Fibroblast of lung (primary cell): ENCODE data around the gene ICA1. TPM values are rescaled to one million over a fixed set of nuclear protein-coding genes. Genes with fewer than 3 reads are reported as not detected.
"Not testable (repeated sequence)": the region's sequence is repeated elsewhere in the genome, so short reads cannot be mapped to it uniquely, and the experiment has no call there.

Experiments used
- DNase-seq, 2 donors: peaks; one replicate each; pipeline versions ENCODE4 v3.0.0 to v3.0.0-alpha.2; 2010; ENCODE audit warnings: low read depth in 2 of 2
- H2AFZ ChIP-seq: 2 replicates; pipeline ENCODE4 v1.5.1; 2012; ENCODE audit warnings: low read length, control low read depth, inconsistent platforms
- H3K27ac ChIP-seq: 2 replicates; pipeline ENCODE4 v1.5.1; 2011; ENCODE audit warnings: low read length, control low read depth; ENCODE audit not compliant: insufficient read depth
- H3K27me3 ChIP-seq: 2 replicates; pipeline ENCODE4 v1.5.1; 2011; ENCODE audit warnings: mild to moderate bottlenecking, low read length; ENCODE audit not compliant: control insufficient read depth, insufficient read depth
- H3K36me3 ChIP-seq: 2 replicates; pipeline ENCODE4 v1.5.1; 2011; ENCODE audit warnings: low read length; ENCODE audit not compliant: control insufficient read depth, insufficient read depth
- H3K4me1 ChIP-seq: 2 replicates; pipeline ENCODE4 v1.5.1; 2011; ENCODE audit warnings: low read length; ENCODE audit not compliant: control insufficient read depth, insufficient read depth; ENCODE audit errors: extremely low read depth
- H3K4me2 ChIP-seq: 2 replicates; pipeline ENCODE4 v1.5.1; 2011; ENCODE audit warnings: low read length, control low read depth; ENCODE audit not compliant: insufficient read depth; ENCODE audit errors: extremely low read depth
- H3K4me3 ChIP-seq, 4 experiments: fragments of 200-600 bp in 1 of 4; sonication (generic) in 1 of 4; replicated peaks in 1 of 4; 2 replicates each; pipeline ENCODE4 v1.5.1; 2011 to 2016; ENCODE audit warnings: low read length in 4 of 4, low read depth in 3 of 4, mild to moderate bottlenecking in 3 of 4, control low read depth in 2 of 4, inconsistent platforms in 1 of 4, mixed read lengths in 1 of 4; ENCODE audit not compliant: insufficient read depth in 1 of 4; ENCODE audit errors: control extremely low read depth in 1 of 4
- H3K79me2 ChIP-seq: 2 replicates; pipeline ENCODE4 v1.5.1; 2012; ENCODE audit warnings: mild to moderate bottlenecking, low read length, inconsistent platforms; ENCODE audit not compliant: control insufficient read depth, insufficient read depth
- H3K9ac ChIP-seq: 2 replicates; pipeline ENCODE4 v1.5.1; 2011; ENCODE audit warnings: mild to moderate bottlenecking, low read length, control low read depth; ENCODE audit not compliant: insufficient read depth
- H3K9me3 ChIP-seq: 2 replicates; pipeline ENCODE4 v1.5.1; 2012; ENCODE audit warnings: low read depth, low read length; ENCODE audit not compliant: control insufficient read depth, insufficient read depth
- H4K20me1 ChIP-seq: 2 replicates; pipeline ENCODE4 v1.5.1; 2011; ENCODE audit warnings: low read length; ENCODE audit not compliant: control insufficient read depth, insufficient read depth; ENCODE audit errors: extremely low read depth
- CTCF ChIP-seq, 2 donors: IDR thresholded peaks in 1 of 2; conservative IDR thresholded peaks in 1 of 2; 1 replicate in 1 of 2; 2 replicates in 1 of 2; pipeline ENCODE4 v1.5.1; 2011 to 2012; ENCODE audit warnings: low read length in 2 of 2, control low read depth in 1 of 2, inconsistent platforms in 1 of 2, low read depth in 1 of 2, mild to moderate bottlenecking in 1 of 2
- EZH2 ChIP-seq: IDR thresholded peaks from 2 replicates; pipeline ENCODE4 v1.5.1; 2012; ENCODE audit warnings: low read length, control low read depth, mild to moderate bottlenecking; ENCODE audit errors: missing control alignments
- polyA plus RNA-seq, 2 donors: library from polyadenylated mRNA; depleted of rRNA in 1 of 2; stranded (reverse) in 1 of 2; unstranded in 1 of 2; fragments of >200 nt; gene quantifications; 2 replicates each; pipeline ENCODE4 v1.2.1, GENCODE V29; 2011 to 2012; ENCODE audit warnings: missing spikeins in 1 of 2
- total RNA-seq: library from RNA; depleted of rRNA; stranded (reverse); fragments of >200 nt; gene quantifications from 2 replicates; pipeline ENCODE4 v1.2.1, GENCODE V29; 2014

The ICA1 gene
- total and polyA plus RNA-seq, 2 donors (not counting 1 experiment from before 2014, with no cell fraction given): 0.17 TPM; not detected in 1

GRCh38 chr7:8249121-8249520 is 12.8 kb downstream of the ICA1 start:
- TF ChIP-seq CTCF (conservative IDR thresholded peaks at IDR 0.05 in 1 of 2, IDR thresholded peaks at IDR 0.05 in 1 of 2; ENCODE audit: low read depth in 1 of 2, low read length in 2 of 2) (no peak), EZH2 (no peak)
- no peaks in the 10 kb centered on the region for H4K20me1 ChIP-seq
- no peak overlapping the region for H3K4me3 ChIP-seq
- no peak overlapping the region for H2AFZ ChIP-seq
- DNase-seq: no peak
- H3K27me3 ChIP-seq: no peaks in the 10 kb centered on the region
- no peaks in the 10 kb centered on the region for H3K9me3 ChIP-seq
- no peak overlapping the region for H3K4me2 ChIP-seq
- H3K27ac ChIP-seq: no peak overlapping the region
- H3K4me1 ChIP-seq: no peaks in the 10 kb centered on the region
- H3K79me2 ChIP-seq: no peaks in the 10 kb centered on the region
- no peaks in the 10 kb centered on the region for H3K36me3 ChIP-seq
- H3K9ac ChIP-seq: no peak overlapping the region

GRCh38 chr7:8246020-8246419 is 15.9 kb downstream of the ICA1 start:
- no peak for TF ChIP-seq EZH2
- TF ChIP-seq CTCF (conservative IDR thresholded peaks at IDR 0.05 in 1 of 2, IDR thresholded peaks at IDR 0.05 in 1 of 2; ENCODE audit: low read depth in 1 of 2, low read length in 2 of 2): no peak
- Histone ChIP-seq H3K4me3 (no peak overlapping the region), H2AFZ (no peak overlapping the region), H4K20me1 (no peaks in the 10 kb centered on the region), H3K4me2 (no peak overlapping the region), H3K27ac (no peak overlapping the region), H3K79me2 (no peaks in the 10 kb centered on the region), H3K9me3 (no peaks in the 10 kb centered on the region), H3K27me3 (no peaks in the 10 kb centered on the region), H3K4me1 (no peaks in the 10 kb centered on the region), H3K9ac (no peak overlapping the region), H3K36me3 (no peaks in the 10 kb centered on the region)
- DNase-seq: no peak

- H3K4me3 ChIP-seq, H4K20me1 ChIP-seq, H3K9ac ChIP-seq, H3K79me2 ChIP-seq, H3K27me3 ChIP-seq, H2AFZ ChIP-seq, H3K36me3 ChIP-seq, H3K4me2 ChIP-seq, H3K4me1 ChIP-seq, H3K27ac ChIP-seq, DNase-seq, H3K9me3 ChIP-seq: not testable (repeated sequence)
Observed at GRCh38 chr7:8245032-8245431, 16.9 kb downstream of the ICA1 start.

GRCh38 chr7:8243059-8243458 is 18.9 kb downstream of the ICA1 start:
- not testable (repeated sequence) for H3K27ac ChIP-seq, H3K9me3 ChIP-seq, H3K36me3 ChIP-seq, H4K20me1 ChIP-seq, H3K4me1 ChIP-seq, H3K27me3 ChIP-seq, H2AFZ ChIP-seq, H3K79me2 ChIP-seq, H3K4me2 ChIP-seq, DNase-seq, H3K4me3 ChIP-seq, H3K9ac ChIP-seq

- H3K9ac ChIP-seq, H3K4me1 ChIP-seq, H3K27me3 ChIP-seq, H3K4me2 ChIP-seq, H3K9me3 ChIP-seq, H3K27ac ChIP-seq, H3K79me2 ChIP-seq, H3K36me3 ChIP-seq, H3K4me3 ChIP-seq, DNase-seq, H4K20me1 ChIP-seq, H2AFZ ChIP-seq: not testable (repeated sequence)
Observed at GRCh38 chr7:8239702-8240362, 22.1 kb downstream of the ICA1 start.
